Activated CD4-positive, CD25-positive, alpha-beta regulatory T cell treated with anti-CD3 and anti-CD28 coated beads, Interleukin-2, amount 50 U/mL, for 24 hours (primary cell): ENCODE results near the gene KYAT1.

Source experiments
- ATAC-seq, 2 donors: fragments of 150-1000 bp; cut with Tn5 transposase; one replicate each; pipeline ENCODE4 v1.10.0; 2021; ENCODE audit warnings: mild to moderate bottlenecking in 1 of 2, moderate library complexity in 1 of 2

The KYAT1 gene

DNA sequence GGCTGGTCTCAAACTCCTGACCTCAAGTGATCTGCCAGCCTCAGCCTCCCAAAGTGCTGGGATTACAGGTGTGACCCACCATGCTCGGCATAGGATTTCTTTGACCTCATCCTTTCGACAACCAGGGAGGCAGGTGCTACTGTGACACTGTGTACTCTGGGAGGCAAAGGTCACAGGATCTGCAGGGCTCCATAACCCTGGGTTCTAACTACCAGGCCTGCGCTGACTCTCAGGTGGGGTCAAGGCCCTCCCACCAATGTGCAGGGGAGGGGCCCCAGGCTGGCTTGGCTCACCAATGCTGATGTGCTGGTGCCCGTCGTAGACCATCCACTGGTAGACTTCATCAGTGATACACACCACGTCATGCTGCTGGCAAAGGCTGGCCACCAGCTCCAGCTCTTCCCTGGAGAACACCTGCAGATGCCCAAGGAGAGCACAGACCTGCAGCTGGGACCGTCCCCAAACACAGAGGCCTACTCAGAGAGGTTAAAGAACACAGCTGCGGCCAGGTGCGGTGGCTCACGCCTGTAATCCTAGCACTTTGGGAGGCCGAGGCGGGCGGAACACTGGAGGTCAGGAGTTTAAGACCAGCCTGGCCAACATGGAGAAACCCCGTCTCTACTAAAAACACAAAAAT, 45.1 kb downstream of the KYAT1 start:
- no peak for ATAC-seq

DNA sequence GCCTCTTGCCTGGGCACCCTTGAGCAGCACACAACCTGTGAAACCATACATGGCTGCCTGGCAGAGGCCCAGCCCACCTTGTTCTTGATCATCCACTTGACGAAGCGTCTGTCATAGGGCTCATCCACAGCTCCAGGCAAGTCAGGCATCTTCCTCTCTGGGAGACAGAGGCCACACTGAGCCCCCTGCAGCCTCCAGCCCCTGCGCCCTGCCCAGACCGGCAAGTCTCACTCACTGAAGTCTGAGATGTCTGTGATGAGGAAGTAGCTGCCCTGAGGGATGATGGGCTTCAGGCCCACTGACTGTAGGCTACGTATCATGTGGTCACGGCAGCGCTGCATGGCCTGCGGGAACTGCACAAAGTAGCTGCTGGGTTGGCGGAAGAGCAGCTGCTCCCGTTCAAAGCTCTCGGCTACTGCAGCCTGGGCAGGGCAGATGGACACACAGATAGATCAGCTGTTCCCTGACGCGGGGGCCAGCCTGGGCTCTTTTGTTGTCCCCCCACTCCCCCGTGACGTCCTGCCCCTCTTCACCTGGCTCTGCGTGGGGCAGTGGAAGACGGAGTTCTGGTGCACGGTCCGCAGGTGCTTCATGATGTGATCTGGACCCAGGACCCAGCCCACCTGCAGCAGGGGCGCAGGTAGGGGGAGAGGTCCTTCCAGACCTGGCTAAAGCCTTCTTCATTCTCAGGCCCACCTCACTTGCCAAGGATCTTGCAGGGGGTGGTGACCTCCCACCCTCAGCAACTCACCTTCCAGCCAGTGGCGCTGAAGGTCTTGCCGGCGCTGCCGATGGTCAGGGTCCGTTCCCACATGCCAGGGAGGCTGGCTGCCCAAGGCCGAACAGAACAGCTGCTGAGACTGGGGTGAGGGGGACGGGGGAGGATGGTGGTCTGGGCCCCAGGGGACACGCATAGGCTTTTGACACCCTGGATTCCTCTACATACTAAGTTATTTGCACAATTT, 46.2 kb downstream of the KYAT1 start:
- ATAC-seq = no peak

GRCh38 chr9:128833696-128834095, 48.1 kb downstream of the KYAT1 start:
- ATAC-seq = no peak

DNA sequence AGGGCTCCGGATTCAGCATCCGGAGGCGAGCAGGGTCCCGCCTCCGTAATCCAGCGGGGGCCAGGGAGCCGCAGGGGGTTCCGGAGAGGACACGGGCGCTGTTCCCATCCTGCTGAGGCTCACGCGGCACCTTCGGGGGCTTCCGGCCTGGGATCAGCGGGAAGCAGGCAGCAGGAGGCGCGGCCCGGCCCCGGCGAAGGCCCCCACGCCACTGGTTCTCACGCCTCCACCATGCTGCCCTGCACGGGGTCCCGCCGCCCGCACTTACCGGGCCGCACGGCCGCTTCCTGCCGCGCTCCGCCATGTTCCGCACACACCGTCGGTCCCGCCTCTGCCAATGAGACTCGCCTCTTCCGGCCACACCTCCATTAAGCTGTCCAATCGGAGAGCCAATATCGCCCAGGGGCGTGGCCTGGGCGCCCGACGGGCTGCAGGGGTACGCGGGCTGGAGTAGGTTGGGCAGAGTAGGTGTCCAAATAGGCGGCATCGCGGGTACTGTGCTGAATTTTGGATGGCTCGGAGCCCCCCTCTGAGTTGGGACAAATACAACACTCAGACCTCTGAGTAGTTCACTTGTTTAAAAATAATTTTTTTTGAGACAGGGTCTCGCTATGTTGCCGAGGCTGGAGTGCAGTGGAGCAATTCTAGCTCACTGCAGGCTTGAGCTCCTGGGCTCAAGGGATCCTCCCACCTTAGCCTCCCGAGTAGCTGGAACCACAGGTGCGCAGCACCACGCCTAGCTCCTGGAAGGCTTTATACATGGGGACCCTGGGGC, 52.1 kb downstream of the KYAT1 start, which contains the start of gene SPOUT1:
Gene SPOUT1 (minus strand): TSS at position 318 of the 775 bp plus-strand sequence. CDS start 14 bp downstream, at position 304.
- peak; percentile 98 to 99 for ATAC-seq

GRCh38 chr9:128828719-128829452, 52.9 kb downstream of the KYAT1 start:
- ATAC-seq = peak in 1 of 2 donors; percentile 1

DNA sequence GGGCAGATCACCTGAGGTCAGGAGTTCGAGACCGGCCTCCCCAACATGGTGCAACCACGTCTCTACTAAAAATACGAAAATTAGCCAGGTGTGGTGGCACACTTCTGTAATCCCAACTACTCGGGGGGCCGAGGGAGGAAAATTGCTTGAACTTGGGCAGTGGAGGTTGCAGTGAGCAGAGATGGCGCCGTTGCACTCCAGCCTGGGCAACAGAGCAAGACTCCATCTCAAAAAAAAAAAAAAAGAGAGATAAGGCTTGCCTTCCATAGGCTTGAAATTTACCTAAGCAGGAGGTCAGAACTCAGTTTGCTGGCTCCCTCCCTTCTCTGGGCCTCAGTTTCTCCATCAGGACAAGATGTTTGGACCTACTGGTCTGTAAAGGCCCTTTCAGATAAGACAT, 53.5 kb downstream of the KYAT1 start:
- no peak for ATAC-seq

- no peak for ATAC-seq
Measured at GRCh38 chr9:128825923-128826700, 55.6 kb downstream of the KYAT1 start.

- ATAC-seq = no peak
Measured at GRCh38 chr9:128824911-128825310, 56.8 kb downstream of the KYAT1 start.

DNA sequence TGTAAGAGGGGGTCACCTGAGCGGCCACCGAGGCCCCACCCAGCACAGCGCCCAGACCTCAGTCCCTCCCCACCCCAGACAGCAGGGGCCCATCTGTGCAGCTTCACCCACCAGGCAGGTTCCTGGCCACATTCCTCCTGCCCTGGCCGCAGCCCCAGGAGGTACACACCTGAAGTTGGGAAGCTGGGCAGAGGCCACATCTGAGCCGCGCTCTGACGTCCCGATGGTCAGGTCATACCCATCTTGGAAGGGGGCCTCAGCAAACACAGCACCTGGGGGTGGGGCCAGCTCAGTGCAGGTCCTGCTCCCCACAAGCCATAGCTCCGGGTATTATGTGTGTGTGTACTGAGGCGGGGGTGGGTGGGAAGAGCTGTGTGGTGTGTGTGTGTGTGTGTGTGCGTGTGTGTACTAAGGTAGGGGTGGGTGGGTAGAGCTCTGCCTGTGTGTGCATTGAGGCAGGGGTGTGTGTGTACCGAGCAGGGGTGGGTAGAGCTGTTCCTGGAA, 57.8 kb downstream of the KYAT1 start:
- ATAC-seq = no peak

DNA sequence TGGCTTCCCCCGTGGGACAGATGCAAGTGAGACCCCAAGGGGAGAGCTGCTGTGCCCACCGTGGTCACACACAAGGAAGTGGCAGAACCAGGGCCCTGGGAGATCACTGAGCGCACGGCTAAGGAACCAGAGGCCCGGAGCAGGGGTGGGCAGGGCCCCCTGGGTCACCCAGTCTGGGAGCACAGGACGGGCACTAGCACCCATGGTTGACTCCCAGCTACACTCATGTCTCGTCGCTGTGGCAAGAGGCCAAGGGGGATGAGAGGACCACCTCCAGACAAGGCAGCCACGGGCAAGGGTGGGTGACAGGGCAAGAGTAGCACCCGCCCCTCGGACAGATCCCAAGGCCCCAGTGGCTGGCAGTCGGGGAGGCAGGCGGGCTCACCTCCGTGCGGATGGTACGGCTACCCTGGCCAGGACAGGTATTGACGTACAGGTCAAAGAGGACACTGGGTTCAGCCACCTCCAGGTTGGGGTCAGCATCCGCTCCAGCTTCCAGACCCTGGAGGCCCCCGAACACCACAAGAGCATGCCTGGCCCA, 58.3 kb downstream of the KYAT1 start:
- no peak for ATAC-seq

GRCh38 chr9:128822407-128823042, 59.2 kb downstream of the KYAT1 start:
- no peak for ATAC-seq

- no peak for ATAC-seq
Measured at GRCh38 chr9:128821584-128822406, 60.0 kb downstream of the KYAT1 start.

DNA sequence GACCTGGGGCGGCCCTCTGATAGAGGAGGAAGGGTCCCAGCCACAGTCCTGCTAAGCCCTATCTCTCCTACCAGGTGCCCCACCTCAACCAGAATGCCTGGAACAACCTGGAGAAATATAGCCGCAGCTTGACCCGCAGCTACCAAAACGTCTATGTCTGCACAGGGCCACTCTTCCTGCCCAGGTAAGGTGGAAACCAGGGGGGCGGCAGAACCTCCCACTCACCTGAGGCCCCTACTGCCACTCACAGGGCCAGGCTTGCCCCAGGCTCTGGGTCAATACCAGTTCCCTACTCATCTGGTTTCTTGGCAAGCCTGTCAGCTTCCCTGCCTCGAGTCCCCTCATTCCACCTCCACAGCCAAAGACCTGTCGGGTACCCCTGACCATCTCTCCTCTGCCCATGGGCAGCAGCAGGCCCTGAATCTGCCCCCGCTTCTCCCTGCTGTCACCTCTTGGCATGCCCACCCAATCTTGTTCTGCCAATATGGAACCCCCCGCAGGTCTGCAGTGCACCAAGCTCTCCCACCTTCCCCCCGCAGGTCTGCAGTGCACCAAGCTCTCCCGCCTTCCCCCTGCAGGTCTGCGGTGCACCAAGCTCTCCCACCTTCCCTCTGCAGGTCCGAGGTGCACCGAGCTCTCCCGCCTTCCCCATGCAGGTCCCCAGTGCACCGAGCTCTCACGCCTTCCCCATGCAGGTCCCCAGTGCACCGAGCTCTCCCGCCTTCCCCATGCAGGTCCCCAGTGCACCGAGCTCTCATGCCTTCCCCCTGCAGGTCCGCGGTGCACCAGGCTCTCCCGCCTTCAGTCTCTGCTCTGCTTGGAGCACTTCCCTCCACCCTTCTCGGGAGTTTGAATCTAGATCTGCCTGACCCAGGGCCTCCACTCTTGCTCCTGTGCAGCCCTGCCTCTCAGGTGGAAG, 60.8 kb downstream of the KYAT1 start:
- no peak for ATAC-seq

DNA sequence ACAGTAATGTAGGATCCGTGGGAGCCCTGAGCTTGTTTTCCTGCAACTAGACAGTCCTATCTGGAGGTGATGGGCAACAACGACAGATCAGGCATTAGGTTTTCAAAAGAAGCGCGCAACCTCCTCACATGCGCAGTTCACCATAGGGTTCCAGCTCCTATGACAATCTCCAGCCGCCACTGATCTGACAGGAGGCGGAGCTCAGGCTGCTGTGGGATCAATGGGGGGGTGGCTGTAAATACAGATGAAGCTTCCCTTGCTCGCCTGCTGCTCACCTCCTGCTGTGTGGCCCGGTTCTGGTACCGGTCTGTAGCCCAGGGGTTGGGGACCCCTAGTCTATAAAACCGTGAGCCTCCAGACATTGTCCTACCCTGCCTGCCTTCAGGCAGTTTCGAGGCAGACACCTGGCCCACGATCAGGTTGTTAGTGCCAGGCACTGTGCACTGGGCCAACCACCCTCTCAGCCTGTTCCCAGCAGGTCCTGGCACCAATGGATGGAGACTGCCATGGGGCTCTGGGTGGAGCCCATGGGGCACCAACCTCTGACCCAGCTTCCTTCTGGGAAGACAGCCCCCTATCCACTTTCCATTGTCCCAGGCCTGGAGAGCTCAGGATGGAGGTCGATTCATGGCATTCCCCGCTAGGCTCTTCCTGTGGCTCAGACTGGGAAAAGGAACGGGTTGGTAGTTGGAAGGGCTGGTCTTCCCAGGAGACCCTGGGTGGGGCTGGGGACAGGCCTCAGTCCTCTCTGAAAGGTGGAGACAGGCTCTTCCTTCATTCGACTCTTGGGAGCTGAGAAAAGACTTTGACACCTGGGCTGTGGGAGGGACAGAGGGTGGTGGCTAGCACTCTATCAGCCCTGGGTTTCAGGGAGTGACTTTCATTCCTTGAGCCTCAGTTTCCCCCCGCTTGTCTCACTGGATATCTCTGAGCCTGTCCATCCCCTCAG, 61.8 kb downstream of the KYAT1 start:
- no peak for ATAC-seq

GRCh38 chr9:128818839-128819715, 62.7 kb downstream of the KYAT1 start:
- ATAC-seq = peak; percentile 44 to 45
